Measurements from ENCODE around the gene FOCAD. TPM values are rescaled to one million over a fixed set of nuclear protein-coding genes. Genes with fewer than 3 reads are reported as not detected.

FOCAD gene
- total and polyA plus RNA-seq, 7 experiments from 2014 or later = 12.8 to 33.7 (median 18.3) TPM

DNA sequence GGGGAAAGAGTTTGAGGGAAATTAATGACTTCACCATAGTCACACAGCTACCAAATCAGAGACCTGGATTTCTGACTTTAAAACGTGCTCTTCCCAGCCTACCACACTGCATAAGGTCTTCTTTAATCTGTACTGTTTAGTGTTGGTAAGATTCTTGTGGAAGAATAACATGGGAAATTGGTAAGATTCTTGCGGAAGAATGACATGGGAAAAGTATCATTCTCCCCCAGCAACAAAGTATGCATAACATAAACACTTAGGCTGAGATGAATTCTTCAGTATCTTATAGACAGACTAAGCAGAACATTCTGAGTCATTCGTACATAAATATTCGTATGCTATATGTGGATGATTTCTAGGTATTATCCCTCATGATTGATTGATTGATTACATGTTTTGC lies 170.4 kb downstream of the FOCAD start:
- ChIA-PET POLR2A (no interaction called here), CTCF (no interaction called here)
- Histone ChIP-seq H3K9me3 (ENCODE audit: control insufficient read depth in 2 of 3, low read length in 3 of 3) (no peaks in the 10 kb centered on the region), H3K36me3 (ENCODE audit: control insufficient read depth in 2 of 3, insufficient read depth in 3 of 3, low read length in 3 of 3) (no peaks in the 10 kb centered on the region), H3K27ac (ENCODE audit: low read depth, low read length) (no peak overlapping the region), H3K27me3 (ENCODE audit: control insufficient read depth in 2 of 2, insufficient read depth in 2 of 2, low read length in 2 of 2) (no peaks in the 10 kb centered on the region), H3K4me1 (ENCODE audit: control insufficient read depth in 2 of 2, insufficient read depth in 2 of 2, low read length in 2 of 2) (no peaks in the 10 kb centered on the region), H3K4me3 (ENCODE audit: low read length) (no peak overlapping the region)
- Mint-ChIP-seq H3K9me3 (peaks cover 0 to 24% (median 8%) of the 10 kb centered on the region in 11 donors), H3K4me3 (no peak overlapping the region), H3K4me1 (peaks cover 0 to 5% (median 0%) of the 10 kb centered on the region in 7 donors), H3K27ac (no peak overlapping the region), H3K27me3 (peaks cover 0 to 3% (median 0%) of the 10 kb centered on the region in 5 donors), H3K36me3 (peaks cover 12 to 31% (median 20%) of the 10 kb centered on the region in 5 donors)
- intact Hi-C loops (cut with micrococcal nuclease) = no loop called here
- DNase-seq (no peak), ATAC-seq (no peak)

DNA sequence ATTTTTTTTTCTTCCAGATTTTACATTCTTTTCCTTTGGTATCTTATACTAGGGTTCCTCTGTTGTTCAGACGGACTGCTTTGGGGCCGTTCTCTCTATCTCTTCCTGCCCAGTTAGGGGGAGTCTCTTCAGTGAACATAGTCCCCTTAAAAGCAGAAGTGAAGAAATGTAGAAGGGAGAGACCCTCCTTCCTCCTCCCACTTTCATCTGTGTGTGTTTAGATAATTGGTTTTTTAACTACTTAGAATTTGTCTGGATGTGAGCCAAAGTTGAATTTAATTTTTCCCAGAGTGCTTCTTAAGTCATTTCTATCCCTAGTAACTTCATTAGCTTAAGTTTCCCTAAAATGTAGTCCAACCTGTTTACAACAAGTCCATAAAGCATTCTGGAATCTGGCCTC lies 179.9 kb downstream of the FOCAD start:
- CTCF ChIA-PET = no interaction called here

DNA sequence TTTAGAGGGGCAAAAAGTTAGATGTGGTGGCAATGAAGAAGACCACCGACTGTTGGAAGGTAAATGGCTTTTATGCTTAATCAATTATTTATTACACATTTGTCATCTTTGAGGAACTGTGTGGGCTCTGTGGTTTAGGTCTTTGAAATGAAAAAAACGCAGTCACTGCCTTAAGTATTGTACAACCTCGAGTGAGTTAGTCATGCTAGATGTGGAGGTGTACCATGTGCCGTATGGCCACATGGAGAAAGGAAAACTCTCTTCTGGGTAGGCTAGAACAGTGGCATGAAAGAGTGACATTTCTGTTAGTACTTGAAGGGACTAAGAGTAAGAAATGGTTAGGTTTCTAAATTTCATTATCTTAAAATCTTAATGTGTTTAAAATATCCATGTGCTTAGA lies 181.3 kb downstream of the FOCAD start:
- peaks cover 0 to 3% (median 0%) of the 10 kb centered on the region in 7 donors for H3K4me1 Mint-ChIP-seq
- Histone ChIP-seq H3K27ac (ENCODE audit: low read depth, low read length) (no peak overlapping the region), H3K4me1 (ENCODE audit: control insufficient read depth in 2 of 2, insufficient read depth in 2 of 2, low read length in 2 of 2) (no peaks in the 10 kb centered on the region), H3K36me3 (ENCODE audit: control insufficient read depth in 2 of 3, insufficient read depth in 3 of 3, low read length in 3 of 3) (no peaks in the 10 kb centered on the region), H3K9me3 (ENCODE audit: control insufficient read depth in 2 of 3, low read length in 3 of 3) (no peaks in the 10 kb centered on the region), H3K27me3 (ENCODE audit: control insufficient read depth in 2 of 2, insufficient read depth in 2 of 2, low read length in 2 of 2) (no peaks in the 10 kb centered on the region), H3K4me3 (ENCODE audit: low read length) (no peak overlapping the region)
- peak; percentile 48 for ATAC-seq
- H3K9me3 Mint-ChIP-seq = peaks cover 0 to 3% (median 0%) of the 10 kb centered on the region in 11 donors
- intact Hi-C loops (cut with micrococcal nuclease) = no loop called here
- peaks cover 3 to 60% (median 34%) of the 10 kb centered on the region in 5 donors for H3K36me3 Mint-ChIP-seq
- no peak overlapping the region for H3K27ac Mint-ChIP-seq
- DNase-seq = no peak
- ChIA-PET POLR2A (no interaction called here), CTCF (interaction anchor here (0.6 kb wide), 1 partner anchor 76 kb away, joined by 3 read pairs; no protein-coding TSS in a partner anchor)
- no peaks in the 10 kb centered on the region for H3K27me3 Mint-ChIP-seq
- no peak overlapping the region for H3K4me3 Mint-ChIP-seq

More for the DNA sequence above, 179.9 kb downstream of the FOCAD start:
- H3K36me3 ChIP-seq (ENCODE audit: control insufficient read depth in 2 of 3, insufficient read depth in 3 of 3, low read length in 3 of 3) = no peaks in the 10 kb centered on the region
- H3K27me3 ChIP-seq (ENCODE audit: control insufficient read depth in 2 of 2, insufficient read depth in 2 of 2, low read length in 2 of 2) = no peaks in the 10 kb centered on the region
- peaks cover 3 to 60% (median 34%) of the 10 kb centered on the region in 5 donors for H3K36me3 Mint-ChIP-seq
- ATAC-seq (no peak), DNase-seq (no peak)
- intact Hi-C loops (cut with micrococcal nuclease) = no loop called here
- peaks cover 0 to 3% (median 0%) of the 10 kb centered on the region in 11 donors for H3K9me3 Mint-ChIP-seq
- H3K27ac Mint-ChIP-seq = no peak overlapping the region
- H3K4me3 ChIP-seq (ENCODE audit: low read length) = no peak overlapping the region
- POLR2A ChIA-PET = no interaction called here
- no peaks in the 10 kb centered on the region for H3K27me3 Mint-ChIP-seq
- peaks cover 0 to 3% (median 0%) of the 10 kb centered on the region in 7 donors for H3K4me1 Mint-ChIP-seq
- no peaks in the 10 kb centered on the region for H3K4me1 ChIP-seq (ENCODE audit: control insufficient read depth in 2 of 2, insufficient read depth in 2 of 2, low read length in 2 of 2)
- no peak overlapping the region for H3K27ac ChIP-seq (ENCODE audit: low read depth, low read length)
- no peak overlapping the region for H3K4me3 Mint-ChIP-seq
- no peaks in the 10 kb centered on the region for H3K9me3 ChIP-seq (ENCODE audit: control insufficient read depth in 2 of 3, low read length in 3 of 3)

DNA sequence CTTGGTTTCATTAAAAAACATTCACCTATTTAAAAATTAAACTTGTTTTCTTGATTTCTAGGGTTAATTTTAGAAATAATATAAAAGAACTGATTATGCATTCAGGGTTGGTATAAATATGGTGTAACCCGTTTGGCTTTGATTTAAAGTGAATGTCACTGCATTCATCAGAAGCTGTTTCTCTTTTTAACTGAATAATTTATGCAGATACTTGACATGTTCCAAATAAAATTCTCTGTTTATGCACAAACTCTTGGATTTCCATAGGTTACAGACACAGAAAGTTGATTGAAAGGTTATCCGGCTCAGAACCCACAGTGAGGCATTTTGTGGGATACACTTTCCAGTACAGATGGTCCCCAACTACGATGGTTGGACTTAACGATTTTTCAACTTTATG lies 186.1 kb downstream of the FOCAD start:
- intact Hi-C loops (cut with micrococcal nuclease) = no loop called here
- CTCF ChIA-PET = no interaction called here

DNA sequence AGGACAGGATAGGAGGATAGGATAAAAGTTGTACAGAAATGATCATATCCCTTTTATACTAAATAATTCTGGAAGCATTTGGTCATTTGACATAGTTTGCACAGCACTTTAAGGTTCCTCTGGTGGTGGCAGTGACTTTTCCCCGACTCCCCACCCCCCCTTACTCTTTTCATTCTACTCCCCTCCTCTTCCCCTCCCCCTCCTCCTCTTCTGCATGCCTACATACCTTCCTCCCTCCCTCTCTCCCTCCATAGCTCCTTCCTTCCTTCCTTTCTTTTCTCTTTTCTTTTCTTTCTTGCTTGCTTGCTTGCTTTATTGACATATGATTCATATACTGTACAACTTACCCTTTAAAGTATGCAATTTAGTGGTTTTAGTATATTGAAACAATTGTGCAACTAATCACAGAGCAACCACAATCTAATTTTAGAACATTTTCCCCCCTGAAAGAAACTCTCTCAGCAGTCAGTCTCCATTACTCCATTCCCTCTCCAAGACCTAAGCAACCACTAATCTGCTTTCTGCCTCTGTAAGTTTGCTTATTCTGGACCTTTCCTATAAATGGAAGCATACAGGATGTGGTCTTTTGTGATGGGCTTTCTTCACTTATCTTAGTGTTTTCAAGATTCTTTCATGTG lies 188.4 kb downstream of the FOCAD start:
- intact Hi-C loops (cut with micrococcal nuclease) = no loop called here
- H3K9me3 ChIP-seq (ENCODE audit: control insufficient read depth in 2 of 3, low read length in 3 of 3) = no peaks in the 10 kb centered on the region
- Mint-ChIP-seq H3K4me3 (no peak overlapping the region), H3K27ac (peak overlapping the region in 1 of 9 donors; percentile 41), H3K36me3 (peaks cover 1 to 32% (median 7%) of the 10 kb centered on the region in 5 donors), H3K9me3 (no peaks in the 10 kb centered on the region), H3K4me1 (peaks cover 6 to 9% (median 8%) of the 10 kb centered on the region in 7 donors), H3K27me3 (no peaks in the 10 kb centered on the region)
- no peaks in the 10 kb centered on the region for H3K36me3 ChIP-seq (ENCODE audit: control insufficient read depth in 2 of 3, insufficient read depth in 3 of 3, low read length in 3 of 3)
- H3K4me3 ChIP-seq (ENCODE audit: low read length) = no peak overlapping the region
- DNase-seq = no peak
- POLR2A ChIA-PET = interaction anchor here (0.7 kb wide), 1 partner anchor 740 kb away, joined by 3 read pairs; no protein-coding TSS in a partner anchor
- H3K27ac ChIP-seq (ENCODE audit: low read depth, low read length) = no peak overlapping the region
- H3K4me1 ChIP-seq (ENCODE audit: control insufficient read depth in 2 of 2, insufficient read depth in 2 of 2, low read length in 2 of 2) = peaks cover 0 to 4% of the 10 kb centered on the region in 2 donors
- CTCF ChIA-PET = no interaction called here
- H3K27me3 ChIP-seq (ENCODE audit: control insufficient read depth in 2 of 2, insufficient read depth in 2 of 2, low read length in 2 of 2) = no peaks in the 10 kb centered on the region
- ATAC-seq = no peak

More for the DNA sequence above, 186.1 kb downstream of the FOCAD start:
- H3K4me3 Mint-ChIP-seq = no peak overlapping the region
- Histone ChIP-seq H3K9me3 (ENCODE audit: control insufficient read depth in 2 of 3, low read length in 3 of 3) (no peaks in the 10 kb centered on the region), H3K4me1 (ENCODE audit: control insufficient read depth in 2 of 2, insufficient read depth in 2 of 2, low read length in 2 of 2) (peaks cover 0 to 4% of the 10 kb centered on the region in 2 donors), H3K27ac (ENCODE audit: low read depth, low read length) (no peak overlapping the region), H3K36me3 (ENCODE audit: control insufficient read depth in 2 of 3, insufficient read depth in 3 of 3, low read length in 3 of 3) (no peaks in the 10 kb centered on the region), H3K4me3 (ENCODE audit: low read length) (no peak overlapping the region), H3K27me3 (ENCODE audit: control insufficient read depth in 2 of 2, insufficient read depth in 2 of 2, low read length in 2 of 2) (no peaks in the 10 kb centered on the region)
- H3K9me3 Mint-ChIP-seq = no peaks in the 10 kb centered on the region
- H3K27me3 Mint-ChIP-seq = no peaks in the 10 kb centered on the region
- POLR2A ChIA-PET = interaction anchor here (1.6 kb wide), 1 partner anchor 13 kb away, joined by 8 read pairs; no protein-coding TSS in a partner anchor
- DNase-seq (no peak), ATAC-seq (no peak)
- no peak overlapping the region for H3K27ac Mint-ChIP-seq
- peaks cover 6 to 10% (median 8%) of the 10 kb centered on the region in 7 donors for H3K4me1 Mint-ChIP-seq
- H3K36me3 Mint-ChIP-seq = peaks cover 4 to 43% (median 15%) of the 10 kb centered on the region in 5 donors

DNA sequence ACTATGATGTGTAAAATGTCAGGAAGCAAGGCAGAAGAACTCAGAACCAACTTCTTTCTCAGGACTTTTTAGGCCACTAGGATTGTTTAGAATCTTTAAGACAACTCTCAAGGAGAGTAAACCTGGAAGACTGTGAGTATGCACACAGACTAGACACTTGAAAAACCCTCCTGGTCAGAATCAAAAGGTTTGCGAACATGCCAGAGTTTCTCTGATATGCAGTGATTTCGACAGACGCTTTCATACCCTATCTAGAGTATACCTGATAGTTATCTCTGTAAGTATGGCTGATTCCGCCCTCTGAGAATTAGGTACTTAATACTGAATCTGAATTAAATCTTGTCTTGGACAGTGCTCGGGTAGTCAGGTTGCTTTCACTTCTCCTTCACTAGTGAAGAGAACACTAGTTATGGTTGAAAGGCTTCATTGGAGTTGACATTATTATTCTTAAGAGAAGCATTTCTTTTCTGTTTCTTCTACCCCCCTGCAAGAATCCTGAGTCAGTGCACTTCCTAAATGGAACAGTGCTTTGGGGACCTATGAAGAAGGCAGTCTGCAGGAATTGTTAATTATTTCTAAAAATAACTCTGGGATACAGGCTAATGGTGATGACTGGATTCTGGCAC lies 189.3 kb downstream of the FOCAD start:
- intact Hi-C loops (cut with micrococcal nuclease) = no loop called here
- Histone ChIP-seq H3K36me3 (ENCODE audit: control insufficient read depth in 2 of 3, insufficient read depth in 3 of 3, low read length in 3 of 3) (no peaks in the 10 kb centered on the region), H3K27ac (ENCODE audit: low read depth, low read length) (no peak overlapping the region), H3K9me3 (ENCODE audit: control insufficient read depth in 2 of 3, low read length in 3 of 3) (no peaks in the 10 kb centered on the region), H3K4me1 (ENCODE audit: control insufficient read depth in 2 of 2, insufficient read depth in 2 of 2, low read length in 2 of 2) (peaks cover 0 to 4% of the 10 kb centered on the region in 2 donors), H3K27me3 (ENCODE audit: control insufficient read depth in 2 of 2, insufficient read depth in 2 of 2, low read length in 2 of 2) (no peaks in the 10 kb centered on the region), H3K4me3 (ENCODE audit: low read length) (no peak overlapping the region)
- Mint-ChIP-seq H3K9me3 (no peaks in the 10 kb centered on the region), H3K4me1 (peaks cover 6 to 9% (median 8%) of the 10 kb centered on the region in 7 donors), H3K4me3 (no peak overlapping the region), H3K27me3 (no peaks in the 10 kb centered on the region), H3K27ac (no peak overlapping the region), H3K36me3 (peaks cover 0 to 32% (median 6%) of the 10 kb centered on the region in 5 donors)
- DNase-seq (no peak), ATAC-seq (no peak)
- CTCF ChIA-PET = interaction anchor here (0.6 kb wide), 1 partner anchor 736 kb away, joined by 3 read pairs; no protein-coding TSS in a partner anchor
- POLR2A ChIA-PET = no interaction called here
